Measurements from ENCODE around the gene SREK1.

The SREK1 gene

GRCh38 chr5:66144834-66145390 is 812 bp downstream of the SREK1 start:
- TF ChIP-seq ZFX (IDR thresholded peaks at IDR 0.05), result 0 out of 2 replicates have a peak, but pooled peaks have one; percentile 34
- TF ChIP-seq CTCF (conservative IDR thresholded peaks at IDR 0.05), result no peak
- H3K27ac ChIP-seq, result peak overlapping the region; percentile 93

GRCh38 chr5:66145737-66146136 is 1.6 kb downstream of the SREK1 start:
- no peak for TF ChIP-seq ZFX (IDR thresholded peaks at IDR 0.05)
- no peak overlapping the region for H3K27ac ChIP-seq

GRCh38 chr5:66149950-66150349 is 5.8 kb downstream of the SREK1 start:
- no peak overlapping the region for H3K27ac ChIP-seq
- no peak for TF ChIP-seq CTCF (conservative IDR thresholded peaks at IDR 0.05)
- no peak for TF ChIP-seq ZFX (IDR thresholded peaks at IDR 0.05)

- no peak overlapping the region for H3K27ac ChIP-seq
- TF ChIP-seq ZFX (IDR thresholded peaks at IDR 0.05) (no peak), CTCF (conservative IDR thresholded peaks at IDR 0.05) (no peak)
Observed at GRCh38 chr5:66151030-66151429, 6.9 kb downstream of the SREK1 start.

GRCh38 chr5:66151491-66151890 is 7.4 kb downstream of the SREK1 start:
- no peak for TF ChIP-seq ZFX (IDR thresholded peaks at IDR 0.05)
- no peak overlapping the region for H3K27ac ChIP-seq

- no peak for TF ChIP-seq ZFX (IDR thresholded peaks at IDR 0.05)
- H3K27ac ChIP-seq, result no peak overlapping the region
Observed at GRCh38 chr5:66157046-66157445, 12.9 kb downstream of the SREK1 start.

- H3K27ac ChIP-seq, result no peak overlapping the region
- TF ChIP-seq ZFX (IDR thresholded peaks at IDR 0.05) (no peak), CTCF (conservative IDR thresholded peaks at IDR 0.05) (no peak)
Observed at GRCh38 chr5:66161356-66161755, 17.3 kb downstream of the SREK1 start.

GRCh38 chr5:66164044-66164790 is 20.1 kb downstream of the SREK1 start:
- H3K27ac ChIP-seq, result no peak overlapping the region
- TF ChIP-seq ZFX (IDR thresholded peaks at IDR 0.05) (no peak), CTCF (conservative IDR thresholded peaks at IDR 0.05) (no peak)

- no peak overlapping the region for H3K27ac ChIP-seq
- TF ChIP-seq ZFX (IDR thresholded peaks at IDR 0.05) (no peak), CTCF (conservative IDR thresholded peaks at IDR 0.05) (no peak)
Observed at GRCh38 chr5:66168226-66168625, 24.1 kb downstream of the SREK1 start.
